Ovary (tissue), 9 donors: ENCODE data around the gene RPP30. TPM values are rescaled to one million over a fixed set of nuclear protein-coding genes. Genes with fewer than 3 reads are reported as not detected.

ENCODE experiments used
- DNase-seq, 5 donors: peaks; one replicate each; pipeline ENCODE4 v3.0.0-alpha.2; 2019 to 2020
- H3K27ac ChIP-seq, 2 donors: fragments of 200-600 bp; one replicate each; pipeline versions ENCODE4 v1.5.1 to v1.8.0; 2019 to 2022
- H3K27me3 ChIP-seq: fragments of 200-600 bp; one replicate; pipeline ENCODE4 v1.8.0; 2022
- H3K36me3 ChIP-seq: fragments of 200-600 bp; sonication (generic); one replicate; pipeline ENCODE4 v1.5.1; 2019
- H3K4me1 ChIP-seq: one replicate; pipeline ENCODE4 v1.8.1; 2013; ENCODE audit warnings: mild to moderate bottlenecking, moderate library complexity; ENCODE audit not compliant: insufficient read depth
- H3K4me3 ChIP-seq: fragments of 200-600 bp; sonication (generic); one replicate; pipeline ENCODE4 v1.5.1; 2017
- H3K9me3 ChIP-seq, 2 donors: fragments of 200-600 bp in 1 of 2; sonication (generic) in 1 of 2; one replicate each; pipeline versions ENCODE4 v1.5.1 to v1.8.1; 2013 to 2019; ENCODE audit warnings: mild to moderate bottlenecking in 1 of 2, moderate library complexity in 1 of 2
- EP300 ChIP-seq: sonication (generic); formaldehyde crosslinking; IDR thresholded peaks from one replicate; pipeline ENCODE4 v1.6.1; 2017; ENCODE audit warnings: antibody characterized with exemption
- POLR2A ChIP-seq: fragments of 450-650 bp; IDR thresholded peaks from one replicate; pipeline ENCODE4 v1.6.1; 2017; ENCODE audit warnings: antibody characterized with exemption, mild to moderate bottlenecking, moderate library complexity
- WGBS, 3 donors: extraction: QIAGEN DNeasy Blood & Tissue Kit in 1 of 3; methylation state at CpG; one replicate each; pipeline versions ENCODE4 v1.1.5 to v1.1.7; 2013 to 2017; 5-methylcytosine and 5-hydroxymethylcytosine counted together
- intact Hi-C, 4 donors: fragments of 100-400 bp; cut with DNase I; formaldehyde crosslinking; loops; one replicate each; pipeline versions ENCODE4 v1.11.0 to v1.15.1; 2022 to 2023
- polyA plus RNA-seq, 2 donors: library from polyadenylated mRNA; stranded (reverse); fragments of 200-250 nt in 1 of 2; fragments of 350-450 nt in 1 of 2; fragmentation: Illumina TruSeq in 1 of 2; extraction: RNeasy Lipid Tissue Mini Kit (QIAGEN cat#74804) in 1 of 2; gene quantifications; one replicate each; pipeline ENCODE4 v1.2.3, GENCODE V29; 2013 to 2014
- total RNA-seq, 7 donors: library from RNA; depleted of rRNA in 2 of 7; stranded (reverse); fragments of >200 nt in 2 of 7; fragmentation: NEBNext Ultra II Directional in 3 of 7; extraction: Animal tissue kit (Norgen Biotek cat#: 25700) in 3 of 7; gene quantifications; one replicate each; pipeline versions ENCODE4 v1.1.0 to v1.2.4, GENCODE V29; 2016 to 2023
- TF ChIP-seq, protein P1 (sequence below), 3 donors: fragments of 450-650 bp in 2 of 3; fragments of 200-600 bp in 1 of 3; IDR thresholded peaks; one replicate each; pipeline versions ENCODE4 v1.5.1 to v1.8.0; 2016 to 2022; ENCODE audit warnings: antibody characterized with exemption in 3 of 3, mild to moderate bottlenecking in 1 of 3
- donor health status: DM: no; HTN: no; CAD: no; lungs with moderate emphysema.
- donor health status: DM: no; HTN: no; CAD: no.
- donor health status: Bipolar disorder and iron deficiency.
- donor health status: DM: yes; HTN: yes; CAD: no.
- donor health status: DM: no; HTN: no; CAD: no.
- donor health status: DM: yes; HTN: yes; CAD: no.

The RPP30 gene
- total and polyA plus RNA-seq, 9 donors: 20.9 to 35.1 (median 28.6) TPM

- 91 to 98% (median 97%) methylated on average over 1 of the region's 1 CpG for WGBS, 3 donors
These were observed 13.4 kb downstream of the RPP30 start for GRCh38 chr10:90885176-90885575.

GRCh38 chr10:90887555-90887954, 15.8 kb downstream of the RPP30 start:
- Histone ChIP-seq H3K27ac (no peak overlapping the region), H3K36me3 (no peaks in the 10 kb centered on the region), H3K4me1 (no peaks in the 10 kb centered on the region), H3K27me3 (no peaks in the 10 kb centered on the region), H3K4me3 (no peak overlapping the region), H3K9me3 (no peaks in the 10 kb centered on the region)
- no peak for TF ChIP-seq EP300
- TF ChIP-seq, protein P1, sequence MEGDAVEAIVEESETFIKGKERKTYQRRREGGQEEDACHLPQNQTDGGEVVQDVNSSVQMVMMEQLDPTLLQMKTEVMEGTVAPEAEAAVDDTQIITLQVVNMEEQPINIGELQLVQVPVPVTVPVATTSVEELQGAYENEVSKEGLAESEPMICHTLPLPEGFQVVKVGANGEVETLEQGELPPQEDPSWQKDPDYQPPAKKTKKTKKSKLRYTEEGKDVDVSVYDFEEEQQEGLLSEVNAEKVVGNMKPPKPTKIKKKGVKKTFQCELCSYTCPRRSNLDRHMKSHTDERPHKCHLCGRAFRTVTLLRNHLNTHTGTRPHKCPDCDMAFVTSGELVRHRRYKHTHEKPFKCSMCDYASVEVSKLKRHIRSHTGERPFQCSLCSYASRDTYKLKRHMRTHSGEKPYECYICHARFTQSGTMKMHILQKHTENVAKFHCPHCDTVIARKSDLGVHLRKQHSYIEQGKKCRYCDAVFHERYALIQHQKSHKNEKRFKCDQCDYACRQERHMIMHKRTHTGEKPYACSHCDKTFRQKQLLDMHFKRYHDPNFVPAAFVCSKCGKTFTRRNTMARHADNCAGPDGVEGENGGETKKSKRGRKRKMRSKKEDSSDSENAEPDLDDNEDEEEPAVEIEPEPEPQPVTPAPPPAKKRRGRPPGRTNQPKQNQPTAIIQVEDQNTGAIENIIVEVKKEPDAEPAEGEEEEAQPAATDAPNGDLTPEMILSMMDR (IDR thresholded peaks at IDR 0.05): no peak
- TF ChIP-seq POLR2A: no peak
- 82 to 89% (median 84%) methylated on average over 6 of the region's 6 CpGs for WGBS, 3 donors
- intact Hi-C loops: no loop called here
- DNase-seq: no peak

More at GRCh38 chr10:90885176-90885575, 13.4 kb downstream of the RPP30 start:
- TF ChIP-seq EP300 (no peak), POLR2A (no peak)
- TF ChIP-seq, protein P1 (IDR thresholded peaks at IDR 0.05): no peak
- Histone ChIP-seq H3K4me1 (no peaks in the 10 kb centered on the region), H3K9me3 (no peaks in the 10 kb centered on the region), H3K27ac (no peak overlapping the region), H3K27me3 (no peaks in the 10 kb centered on the region), H3K4me3 (no peak overlapping the region), H3K36me3 (no peaks in the 10 kb centered on the region)
- DNase-seq: no peak
- intact Hi-C loops: no loop called here

- H3K4me3 ChIP-seq: no peak overlapping the region
- no peaks in the 10 kb centered on the region for H3K9me3 ChIP-seq
- H3K27ac ChIP-seq: no peak overlapping the region
- TF ChIP-seq EP300 (no peak), POLR2A (no peak)
- TF ChIP-seq, protein P1 (IDR thresholded peaks at IDR 0.05): no peak
- H3K27me3 ChIP-seq: no peaks in the 10 kb centered on the region
- intact Hi-C loops: no loop called here
- DNase-seq: no peak
- 89 to 94% (median 91%) methylated on average over 6 of the region's 6 CpGs for WGBS, 3 donors
- no peaks in the 10 kb centered on the region for H3K36me3 ChIP-seq
- no peaks in the 10 kb centered on the region for H3K4me1 ChIP-seq
These were observed 16.6 kb downstream of the RPP30 start for GRCh38 chr10:90888387-90888786.

- Histone ChIP-seq H3K36me3 (no peaks in the 10 kb centered on the region), H3K9me3 (no peaks in the 10 kb centered on the region), H3K4me1 (no peaks in the 10 kb centered on the region), H3K27me3 (no peaks in the 10 kb centered on the region), H3K27ac (no peak overlapping the region), H3K4me3 (no peak overlapping the region)
- DNase-seq: no peak
- TF ChIP-seq EP300 (no peak), POLR2A (no peak)
- TF ChIP-seq, protein P1 (IDR thresholded peaks at IDR 0.05): no peak
- intact Hi-C loops: no loop called here
- 97 to 100% (median 99%) methylated on average over 1 of the region's 1 CpG for WGBS, 3 donors
These were observed 17.9 kb downstream of the RPP30 start for GRCh38 chr10:90889636-90890035.
